ENCODE measurements around the gene UGCG.
A peak's percentile ranks its signal among the peaks of the same experiment; 100 is the strongest.
"Not testable (repeated sequence)": the region's sequence is repeated elsewhere in the genome, so short reads cannot be mapped to it uniquely, and the experiment has no call there.

Gene UGCG

DNA sequence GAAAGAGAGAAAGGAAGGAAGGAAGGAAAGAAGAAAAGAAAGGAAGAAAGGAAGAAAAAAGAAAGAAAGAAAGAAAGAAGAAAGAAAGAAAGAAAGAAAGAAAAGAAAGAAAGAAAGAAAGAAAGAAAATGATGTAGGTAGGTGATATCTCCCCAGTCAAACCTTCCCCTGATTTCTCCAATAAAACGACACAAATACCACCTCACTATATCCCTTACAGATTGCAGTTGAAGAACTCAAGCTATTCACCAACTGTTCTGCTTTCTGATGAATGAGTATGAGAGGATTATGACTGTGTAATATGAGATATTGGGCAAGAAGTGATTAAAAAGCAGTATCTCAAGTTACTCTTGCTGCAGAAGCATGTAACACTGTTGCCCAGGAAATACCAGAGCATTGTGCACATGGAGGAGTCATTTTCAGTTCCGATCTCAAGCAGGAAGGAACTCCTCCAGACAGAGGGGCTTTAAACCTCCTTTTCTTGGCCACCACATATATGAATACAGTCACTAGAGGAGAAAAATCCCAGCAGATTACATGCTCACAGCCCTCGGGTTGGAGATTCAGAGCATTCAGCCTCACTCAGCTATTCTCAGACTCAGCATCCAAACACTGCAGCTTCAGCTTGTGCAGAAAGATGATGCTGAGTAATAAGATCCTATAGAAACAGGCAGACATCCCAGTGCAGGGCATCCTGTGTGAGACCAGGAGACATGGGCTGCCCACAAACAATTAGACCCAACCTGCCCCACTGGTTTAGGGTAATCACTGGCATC lies 61.4 kb downstream of the UGCG start:
- no peak for DNase-seq

DNA sequence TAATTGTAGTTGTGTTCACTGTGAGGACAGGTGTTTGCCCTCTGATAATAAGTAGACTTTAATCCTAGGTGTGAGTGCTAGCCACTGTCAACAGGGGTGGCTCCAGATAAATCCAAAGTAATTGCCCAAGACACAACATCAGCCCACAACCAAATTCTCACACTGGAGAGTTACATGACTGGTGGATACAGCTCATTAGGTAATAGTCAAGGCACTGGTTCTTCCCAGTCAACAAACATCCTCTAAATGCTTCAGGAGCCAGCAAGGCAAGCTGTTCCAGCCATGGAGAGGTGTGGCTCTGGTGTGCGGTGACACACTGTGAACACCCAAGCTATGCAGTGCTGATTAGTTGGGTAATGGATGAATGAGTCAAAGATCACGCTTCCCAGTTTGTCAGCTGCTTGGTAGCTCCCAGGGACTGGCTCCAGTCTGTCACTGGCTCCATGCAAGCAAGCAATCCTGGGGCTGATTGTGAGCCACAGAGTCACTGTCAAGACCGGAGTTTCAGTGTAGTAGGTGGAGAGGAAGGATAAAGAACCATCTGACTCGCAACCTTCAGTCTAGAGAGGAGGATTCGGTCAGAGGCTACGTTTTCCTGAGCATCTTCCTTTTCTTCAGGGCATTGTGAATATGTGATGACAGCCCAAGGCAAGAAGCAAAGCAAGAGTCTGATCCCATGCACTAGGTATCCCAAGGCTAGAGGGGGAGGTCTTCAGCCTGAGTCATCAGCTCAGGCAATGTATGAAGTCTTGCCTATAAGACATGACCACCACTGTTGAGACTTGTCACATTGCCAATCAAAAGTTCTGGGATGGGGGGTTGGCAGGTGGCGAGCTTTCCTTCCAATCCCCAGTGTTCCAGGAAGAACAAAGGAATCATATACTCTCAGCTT lies 63.1 kb downstream of the UGCG start:
- DNase-seq: peak; percentile 35

DNA sequence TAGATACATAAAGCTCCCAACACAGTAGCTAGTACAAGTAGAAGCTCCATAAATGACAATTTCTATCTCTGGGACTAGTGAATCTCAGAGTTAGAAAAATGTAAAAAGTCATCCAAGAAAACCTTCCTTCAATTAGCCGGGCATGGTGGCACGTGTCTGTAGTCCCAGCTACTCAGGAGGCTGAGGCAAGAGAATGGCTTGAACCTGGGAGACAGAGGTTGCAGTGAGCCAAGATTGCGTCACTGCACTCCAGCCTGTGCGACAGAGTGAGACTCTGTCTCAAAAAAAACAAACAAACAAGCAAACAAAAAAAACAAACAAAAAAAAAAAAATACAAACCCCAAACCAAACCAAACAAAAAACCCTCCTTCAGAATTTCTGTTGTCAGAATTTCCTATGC lies 63.9 kb downstream of the UGCG start:
- DNase-seq: not testable (repeated sequence)

DNA sequence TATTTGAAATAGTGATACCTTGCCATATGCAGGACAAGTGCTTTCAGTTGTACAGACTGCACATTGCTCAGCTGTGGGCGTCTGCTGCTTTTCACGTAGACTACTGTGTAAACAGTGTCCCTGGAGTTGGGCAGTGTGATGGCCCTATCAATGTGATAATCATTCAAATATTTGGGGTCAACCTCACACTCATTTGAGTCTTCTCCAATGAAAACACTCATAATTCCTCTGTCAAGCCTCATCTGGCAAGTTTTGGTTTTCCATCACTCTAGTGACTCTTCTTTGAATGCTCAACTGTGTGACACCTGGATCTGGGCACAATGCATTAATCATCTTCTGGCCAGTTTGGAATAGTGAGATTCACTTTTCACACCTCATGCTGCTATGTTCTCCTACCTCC lies 64.4 kb downstream of the UGCG start:
- peak; percentile 69 for DNase-seq

DNA sequence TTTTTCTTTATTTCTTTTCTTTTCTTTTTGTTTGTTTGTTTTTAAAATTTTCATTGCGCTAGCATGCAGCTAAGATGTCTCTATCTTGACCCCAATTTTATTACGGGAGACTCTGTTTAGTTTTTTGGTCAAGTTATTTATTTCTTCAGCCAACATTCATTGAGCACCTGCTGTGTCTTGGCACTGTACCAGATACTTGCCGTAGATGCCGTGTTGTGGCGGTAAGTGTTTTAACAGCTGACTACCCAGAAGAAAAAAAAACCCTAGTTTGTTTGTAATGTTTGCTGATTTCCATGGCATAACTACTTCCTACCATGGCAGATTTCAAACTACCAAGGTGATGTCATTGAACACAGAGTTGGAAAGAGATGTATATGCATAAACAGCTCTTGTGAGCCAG lies 65.0 kb downstream of the UGCG start:
- peak; percentile 94 for DNase-seq

DNA sequence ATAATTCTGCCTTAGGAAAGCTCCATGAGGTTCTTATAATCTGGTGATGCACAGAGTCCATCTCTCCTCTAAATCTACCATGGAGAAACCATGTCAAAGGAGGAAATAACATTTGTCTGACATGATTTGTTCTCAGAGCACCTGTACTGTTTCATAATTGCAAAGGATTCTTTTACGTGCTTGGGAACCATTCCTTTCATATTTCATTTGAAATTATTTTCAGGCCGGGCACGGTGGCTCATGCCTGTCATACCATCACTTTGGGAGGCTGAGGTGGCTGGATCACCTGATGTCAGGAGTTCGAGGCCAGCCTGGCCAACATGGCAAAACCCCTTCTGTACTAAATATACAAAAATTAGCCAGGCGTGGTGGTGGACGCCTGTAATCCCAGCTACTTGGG lies 65.4 kb downstream of the UGCG start:
- no peak for DNase-seq

DNA sequence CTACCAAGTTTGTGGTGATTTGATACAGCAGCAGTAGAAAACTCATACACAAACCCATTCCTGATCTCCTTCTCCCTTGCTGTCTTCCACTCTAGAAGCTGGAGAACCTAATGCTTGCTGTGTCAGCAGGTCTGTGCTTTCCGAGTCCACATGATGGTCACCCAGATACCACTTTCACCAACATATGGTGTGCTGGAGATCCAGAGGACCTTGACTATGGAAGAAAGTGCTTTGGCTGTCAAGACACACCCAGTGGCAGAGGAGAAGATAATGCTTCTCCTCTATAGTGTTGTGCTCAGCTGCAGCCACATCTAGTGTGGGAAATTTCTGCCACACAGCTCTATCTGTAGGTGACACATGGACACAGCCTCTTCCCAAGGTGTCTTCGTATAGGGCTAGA lies 67.4 kb downstream of the UGCG start:
- no peak for DNase-seq

DNA sequence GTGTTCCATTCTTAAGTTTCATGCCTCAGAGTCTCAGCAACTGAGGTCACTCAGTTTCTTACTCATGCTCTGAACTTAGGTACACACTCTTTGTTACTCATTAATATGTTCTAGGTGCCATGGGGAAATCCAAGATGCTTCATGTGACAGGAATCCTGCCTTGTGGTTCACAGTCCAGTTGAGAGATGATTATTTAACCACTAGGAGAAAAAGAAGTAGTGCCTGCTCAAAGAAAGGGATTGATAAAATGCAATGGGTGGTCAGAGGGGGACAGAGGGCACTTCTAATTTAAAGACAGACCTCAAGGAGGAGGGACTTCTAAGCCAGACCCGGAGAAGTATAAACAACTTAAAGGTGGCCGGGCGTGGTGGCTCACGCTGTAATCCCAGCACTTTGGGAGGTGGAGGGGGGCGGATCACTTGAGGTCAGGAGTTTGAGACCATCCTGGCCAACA lies 69.0 kb downstream of the UGCG start:
- DNase-seq: no peak

DNA sequence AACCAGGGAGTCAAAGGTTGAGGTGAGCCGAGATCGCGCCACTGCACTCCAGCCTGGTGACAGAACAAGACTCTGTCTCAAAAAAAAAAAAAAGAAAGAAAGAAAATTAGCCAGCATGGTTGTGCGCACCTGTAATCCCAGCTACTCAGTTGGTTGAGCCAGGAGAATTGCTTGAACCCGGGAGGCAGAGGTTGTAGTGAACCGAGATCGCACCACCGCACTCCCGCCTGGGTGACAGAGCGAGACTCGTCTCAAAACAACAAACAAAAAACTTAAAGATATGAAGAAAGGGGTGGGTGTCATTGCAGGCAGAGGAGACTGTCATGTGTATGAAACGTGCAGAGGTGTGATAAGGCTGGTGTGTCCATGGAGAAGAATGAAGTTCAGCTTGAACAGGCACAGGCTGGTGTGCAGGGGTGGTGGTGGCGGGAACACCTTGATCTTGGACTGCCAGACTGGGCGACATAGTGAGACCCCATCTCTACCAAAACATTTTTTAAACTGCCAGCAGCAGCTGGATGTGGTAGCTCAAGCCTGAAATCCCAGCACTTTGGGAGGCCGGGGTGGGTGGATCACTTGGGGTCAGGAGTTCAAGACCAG lies 69.6 kb downstream of the UGCG start:
- no peak for DNase-seq

DNA sequence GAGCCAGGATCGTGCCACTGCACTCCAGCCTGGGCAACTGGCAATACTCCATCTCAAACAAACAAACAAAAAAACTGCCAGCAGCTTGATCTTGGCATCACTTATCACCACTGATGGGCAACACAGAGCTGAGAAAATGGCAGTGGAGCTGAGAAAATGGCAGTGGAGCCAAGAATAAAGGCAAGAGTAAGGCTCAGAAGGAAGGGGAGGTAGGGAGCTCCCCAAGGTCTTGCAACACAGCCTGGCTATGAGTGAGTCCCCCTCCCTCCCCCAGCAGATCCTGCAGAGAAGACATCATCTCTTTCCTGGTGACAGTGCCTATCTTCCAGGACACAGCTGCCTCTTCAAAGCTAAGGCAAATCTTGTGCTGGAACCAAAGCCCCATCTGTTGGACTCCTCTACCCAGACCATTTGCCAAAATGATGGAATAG lies 70.3 kb downstream of the UGCG start:
- no peak for DNase-seq

DNA sequence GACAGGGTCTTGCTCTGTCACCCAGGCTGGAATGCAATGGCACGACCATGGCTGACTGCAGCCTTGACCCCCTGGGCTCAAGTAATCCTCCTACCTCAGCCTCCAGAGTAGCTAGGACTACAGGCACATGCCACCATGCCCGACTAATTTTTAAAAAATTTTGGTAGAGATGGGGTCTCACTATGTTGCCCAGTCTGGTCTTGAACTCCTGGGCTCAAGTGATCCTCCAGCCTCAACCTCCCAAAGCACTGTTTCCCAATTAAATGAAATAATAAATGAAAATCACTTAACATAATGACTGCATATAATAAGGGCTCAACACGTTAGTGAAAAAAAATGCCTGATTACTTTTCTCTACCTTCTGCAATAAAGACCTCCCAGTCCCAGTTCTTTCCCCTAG lies 71.0 kb downstream of the UGCG start:
- DNase-seq: no peak

DNA sequence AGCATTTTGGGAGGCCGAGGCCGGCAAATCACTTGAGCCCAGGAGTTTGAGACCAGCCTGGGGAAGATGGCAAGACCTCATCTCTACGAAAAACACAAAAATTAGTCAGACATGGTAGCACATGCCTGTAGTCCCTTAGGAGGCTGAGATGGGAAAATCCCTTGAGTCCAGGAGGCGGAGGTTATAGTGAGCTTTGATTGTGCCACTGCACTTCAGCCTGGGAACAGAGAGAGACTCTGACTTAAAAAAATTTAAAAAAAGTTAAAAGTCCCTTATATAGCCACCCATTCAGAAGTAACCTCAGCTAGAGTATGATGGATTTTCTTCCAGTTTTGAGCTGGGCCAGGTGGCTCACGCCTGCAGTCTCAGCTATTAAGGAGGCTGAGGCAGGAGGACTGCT lies 72.4 kb downstream of the UGCG start:
- no peak for DNase-seq

DNA sequence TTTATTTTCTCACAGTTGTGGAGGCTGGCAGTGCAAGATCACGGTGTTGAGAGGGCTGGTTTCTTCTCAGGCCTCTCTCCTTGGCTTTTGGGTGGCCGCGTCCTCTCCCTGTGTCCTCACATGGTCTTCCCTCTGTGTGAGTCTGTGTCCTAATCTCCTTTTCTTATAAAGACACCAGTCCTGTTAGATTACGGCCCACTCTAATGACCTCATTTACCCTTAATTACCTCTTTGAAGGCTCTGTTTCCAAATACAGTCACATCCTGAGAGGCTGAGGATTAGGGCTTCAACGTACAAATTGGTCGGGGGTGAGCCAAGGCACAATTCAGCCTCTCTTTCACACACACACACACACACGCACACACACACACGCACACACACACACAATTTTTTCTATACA lies 73.0 kb downstream of the UGCG start:
- DNase-seq: no peak

DNA sequence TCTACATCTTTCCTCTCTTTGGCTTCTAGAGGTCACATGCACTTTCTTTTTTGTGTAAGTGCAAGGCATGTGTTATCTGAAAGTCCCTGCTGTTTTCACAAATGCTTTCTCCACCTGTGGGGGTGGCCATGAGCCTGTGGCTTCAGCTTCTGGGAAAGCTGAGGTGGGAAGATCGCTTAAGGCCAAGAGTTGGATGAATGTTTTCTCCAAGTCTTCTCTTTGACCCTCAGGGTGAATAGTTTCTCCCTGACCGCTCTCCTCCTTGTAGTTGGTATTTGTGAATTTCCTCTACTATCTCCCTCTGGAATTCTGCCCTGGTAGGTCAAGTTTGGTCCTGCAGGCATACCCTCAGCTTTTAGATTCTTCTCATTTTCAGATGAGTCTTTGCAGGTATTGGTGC lies 74.2 kb downstream of the UGCG start:
- no peak for DNase-seq

DNA sequence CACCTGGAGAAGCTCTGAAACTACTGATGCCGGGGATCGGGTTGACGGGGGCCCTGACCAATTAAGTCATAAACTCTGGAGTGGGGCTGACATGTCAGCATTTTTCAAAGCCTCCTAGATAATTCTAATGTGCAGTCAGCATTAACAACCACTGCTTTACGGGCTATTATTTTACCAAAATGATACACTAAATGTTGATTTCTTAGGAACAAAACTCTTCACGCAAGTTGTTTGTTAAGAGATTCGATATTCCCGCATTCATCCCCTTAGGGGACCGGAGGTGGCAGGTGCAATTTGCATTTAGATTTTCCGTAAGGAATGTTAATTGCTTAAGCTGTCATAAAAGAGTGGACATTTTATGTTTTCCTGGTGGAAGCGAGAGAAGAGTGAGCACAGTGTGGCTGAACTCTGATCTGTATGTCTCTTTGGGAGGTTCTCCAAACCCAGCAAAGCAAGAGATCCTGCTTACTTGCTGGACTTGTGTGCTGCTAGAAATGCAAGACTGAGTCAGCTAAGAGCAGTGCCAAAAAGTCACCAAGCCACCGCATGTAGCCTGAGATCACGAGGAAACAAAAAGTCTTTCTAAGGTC lies 77.6 kb downstream of the UGCG start:
- DNase-seq: peak; percentile 47

DNA sequence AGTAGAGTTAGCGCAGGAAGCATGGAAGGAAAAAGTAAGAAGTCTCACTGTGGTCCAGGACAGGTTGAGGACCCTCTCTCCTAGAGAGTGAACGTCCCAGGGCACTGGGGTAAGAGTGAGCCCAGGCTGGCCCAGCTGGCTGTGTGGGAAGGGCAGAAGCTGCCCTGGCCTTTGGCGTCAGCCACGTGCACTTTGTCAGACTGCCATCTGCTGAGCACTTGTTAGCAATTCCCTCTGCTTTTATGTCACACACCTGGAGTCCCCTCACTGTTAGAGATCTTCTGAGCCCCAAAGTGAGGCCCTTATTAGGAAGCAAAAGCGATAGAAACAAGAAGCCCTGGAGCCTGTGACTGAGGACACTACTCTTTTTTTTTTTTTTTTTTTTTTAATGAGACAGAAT lies 79.1 kb downstream of the UGCG start:
- peak; percentile 32 for DNase-seq

DNA sequence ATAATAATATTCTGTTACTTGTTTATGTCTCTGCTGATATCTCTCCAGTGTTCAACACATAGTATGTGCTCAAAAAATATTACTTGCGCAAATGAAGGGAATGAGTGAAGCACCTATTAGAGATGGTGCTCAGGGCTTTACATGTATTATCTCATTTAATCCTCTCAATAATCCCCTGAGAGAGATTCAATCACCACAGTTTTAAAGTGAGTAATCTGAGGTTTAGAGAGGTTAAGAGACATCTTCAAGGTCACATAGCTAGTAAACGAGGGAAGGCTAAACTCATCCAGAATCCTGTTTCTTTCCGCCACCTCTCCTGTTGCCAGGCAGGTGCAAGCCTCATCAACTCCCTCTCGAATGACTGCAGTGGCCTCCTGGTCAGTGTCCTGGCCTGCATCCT lies 82.0 kb downstream of the UGCG start:
- DNase-seq: no peak

DNA sequence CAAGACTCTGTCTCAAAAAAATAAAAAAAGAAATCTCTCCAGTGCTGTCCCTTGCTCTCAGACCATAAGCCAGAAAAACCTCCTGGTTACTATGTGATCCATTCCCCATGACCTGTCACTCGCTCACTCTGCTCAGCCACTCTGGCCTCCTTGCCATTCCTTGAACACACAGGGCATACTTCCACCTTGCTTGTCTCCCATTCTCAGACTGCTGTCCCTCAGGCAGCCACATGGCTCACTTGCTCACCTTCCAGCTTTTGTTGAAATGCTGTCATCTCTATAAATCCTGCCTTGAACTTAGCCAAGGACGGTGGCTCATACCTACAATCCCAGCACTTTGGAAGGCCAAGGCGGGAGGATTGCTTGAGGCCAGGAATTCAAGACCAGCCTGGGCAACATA lies 82.9 kb downstream of the UGCG start:
- DNase-seq: no peak

DNA sequence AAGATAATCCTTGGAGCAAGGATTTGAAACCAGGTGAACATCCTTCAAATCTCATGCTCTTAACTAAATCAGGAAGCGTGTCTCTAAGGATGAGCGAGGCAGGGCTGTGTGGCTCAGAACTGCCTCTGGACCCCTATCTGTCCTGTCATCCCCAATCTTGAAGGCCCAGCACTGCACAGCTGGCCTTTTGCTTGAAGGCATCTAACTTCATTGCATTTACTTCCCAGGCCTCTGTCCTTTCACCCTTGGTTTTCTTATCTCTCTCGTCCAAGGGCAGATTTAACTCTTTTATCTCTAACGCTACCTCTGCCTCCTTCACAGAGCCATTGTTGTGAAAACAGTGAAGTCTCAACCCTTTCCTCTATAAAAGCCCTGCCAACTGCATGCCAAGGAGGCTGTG lies 83.8 kb downstream of the UGCG start:
- DNase-seq: no peak

DNA sequence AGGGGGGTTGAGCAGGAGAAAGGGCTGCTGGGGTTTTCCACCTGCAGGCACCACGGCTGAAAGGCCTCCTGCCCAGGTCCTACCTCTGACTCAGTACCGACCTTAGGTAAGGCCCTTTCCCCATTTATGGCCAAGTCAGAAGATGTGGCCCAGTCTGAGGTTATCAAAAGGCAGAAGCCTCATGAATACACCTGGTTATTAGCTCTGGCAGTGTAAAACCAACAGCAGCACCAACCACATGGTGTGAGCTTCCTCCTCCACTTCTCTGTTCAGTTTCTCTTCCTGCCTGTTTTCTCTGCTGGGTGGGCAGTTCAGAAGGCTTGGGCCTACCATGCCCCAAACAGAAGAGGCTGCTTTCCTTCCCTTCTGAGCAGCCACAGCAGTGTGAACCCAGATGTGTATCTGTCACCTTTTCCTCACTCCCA lies 86.9 kb downstream of the UGCG start:
- no peak for DNase-seq

DNA sequence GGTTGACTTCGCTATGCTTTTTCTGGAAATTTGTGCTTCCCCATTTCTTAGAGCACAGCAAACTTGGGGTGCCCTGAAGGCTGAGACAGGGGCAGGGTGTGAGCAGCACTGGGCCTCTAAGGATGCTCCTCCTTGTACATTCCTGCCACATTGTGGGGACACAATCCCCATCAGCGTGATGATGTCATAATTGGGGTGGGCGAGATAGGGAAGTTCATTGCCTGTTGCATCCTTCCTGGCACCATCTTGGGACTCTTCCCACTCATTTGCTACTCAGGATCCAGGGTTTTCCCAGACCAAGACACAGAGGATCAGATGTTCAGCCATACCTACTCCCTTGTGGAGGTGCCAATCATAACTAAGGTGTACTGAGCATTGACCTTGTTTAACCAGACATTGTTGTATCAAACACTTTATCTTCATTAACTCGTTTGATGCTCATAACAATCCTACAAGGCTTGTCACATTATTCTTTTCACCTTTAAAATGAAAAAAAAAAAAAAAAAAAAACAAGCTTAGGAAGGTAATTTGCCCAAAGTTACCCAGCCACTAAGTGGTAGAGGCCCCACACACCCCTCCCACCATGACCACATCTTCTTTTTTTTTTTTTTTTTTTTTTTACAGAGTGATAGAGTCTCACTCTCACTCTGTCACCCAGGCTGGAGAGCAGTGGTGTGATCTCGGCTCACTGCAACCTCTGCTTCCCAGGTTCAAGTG lies 87.6 kb downstream of the UGCG start:
- no peak for DNase-seq
